ENCODE results near the gene DOLK. TPM values are rescaled to one million over a fixed set of nuclear protein-coding genes. Genes with fewer than 3 reads are reported as not detected.

Gene DOLK
- total and polyA plus RNA-seq, 2 of the 4 experiments (the other 2 are of a cell fraction) = 23.2 to 30.8 TPM

- POLR2A ChIA-PET (ENCODE audit: unreplicated experiment) = no interaction called here
- in situ Hi-C loops (cut with MboI; ENCODE audit: low sequenced_read_pairs) = loop anchor here (5.0 kb wide), 1 partner anchor 61 kb away; no protein-coding TSS in a partner anchor
- intact Hi-C loops (cut with micrococcal nuclease) = loop anchor here (1.0 to 2.0 kb wide), 3 partner anchors 47 to 294 kb away; partner anchors contain the start of gene KYAT1
Observed at GRCh38 chr9:128928624-128929023, 18.8 kb downstream of the DOLK start.

More at GRCh38 chr9:128928624-128929023, 18.8 kb downstream of the DOLK start:
- CTCF ChIA-PET = interaction anchor here (0.6 to 2.0 kb wide), 11 partner anchors 8 to 100 kb away, joined by 3 to 8 read pairs (median 4); partner anchors contain the start of gene PHYHD1
- Histone ChIP-seq H3K79me1 (ENCODE audit: low read depth in 1 of 2, low read length in 2 of 2) (no peaks in the 10 kb centered on the region), H4K5ac (ENCODE audit: low read depth, low read length) (no peak overlapping the region), H3K14ac (replicated peaks; ENCODE audit: low read depth, low read length) (no peak overlapping the region; the same call in 1 of the 2 replicates), H3K9me1 (ENCODE audit: insufficient read depth, low read length) (no peaks in the 10 kb centered on the region), H2BK5ac (ENCODE audit: low read depth, low read length, poor library complexity, severe bottlenecking) (no peak overlapping the region), H3K36me3 (ENCODE audit: control insufficient read depth, insufficient read depth, low read length) (no peaks in the 10 kb centered on the region), H4K20me1 (ENCODE audit: insufficient read depth, low read length) (no peaks in the 10 kb centered on the region), H2AFZ (replicated peaks; ENCODE audit: low read length, poor library complexity) (peak overlapping the region; percentile 43), H2BK120ac (ENCODE audit: low read depth, low read length) (no peak overlapping the region), H2AK9ac (replicated peaks; ENCODE audit: low read depth, low read length, poor library complexity) (peak overlapping the region; percentile 65), H3K27ac (ENCODE audit: insufficient read depth, low read length) (no peak overlapping the region), H3K4me2 (ENCODE audit: low read depth, low read length) (no peak overlapping the region), H3K56ac (ENCODE audit: extremely low read depth, insufficient read depth, low read length) (no peak overlapping the region), H3K9me3 (ENCODE audit: control insufficient read depth, insufficient read depth, low read length) (no peaks in the 10 kb centered on the region), H2BK20ac (ENCODE audit: low read depth, low read length) (no peak overlapping the region), H4K8ac (ENCODE audit: low read depth in 2 of 2, low read length in 2 of 2) (no peak overlapping the region), H3K4me1 (ENCODE audit: control insufficient read depth, insufficient read depth, low read length) (no peaks in the 10 kb centered on the region), H2AK5ac (ENCODE audit: low read depth, low read length) (no peak overlapping the region), H3K4ac (ENCODE audit: low read depth, low read length) (no peak overlapping the region), H4K91ac (ENCODE audit: insufficient read depth, low read depth, low read length) (no peak overlapping the region), H3K18ac (ENCODE audit: low read depth, low read length) (no peak overlapping the region), H3K4me3 (ENCODE audit: insufficient read depth, low read depth, low read length) (no peak overlapping the region), H2BK15ac (ENCODE audit: low read depth, low read length) (no peak overlapping the region), H3K9ac (ENCODE audit: low read depth, low read length) (no peak overlapping the region), H3K23ac (ENCODE audit: low read depth, low read length) (no peak overlapping the region), H3K27me3 (ENCODE audit: control insufficient read depth, insufficient read depth, low read length) (no peaks in the 10 kb centered on the region)
- peak; percentile 25 for DNase-seq
- TF ChIP-seq RCOR1 (IDR thresholded peaks at IDR 0.05; ENCODE audit: insufficient replicate concordance, low read length) = no peak
- no CpG with 5 or more reads among the region's 2 CpGs for WGBS, 2 experiments (ENCODE audit: extremely low coverage in 2 of 2, insufficient read length in 1 of 2)
- dilution Hi-C loops (cut with HindIII; ENCODE audit: low sequenced_read_pairs, unreplicated experiment) = no loop called here
- ATAC-seq (ENCODE audit: low read depth) = no peak
- BruUV-seq (replicated peaks) = no TSS peak

Data from IMR-90 (cell line).